GM19351 (cell line): ENCODE measurements around the gene CLSTN2.
A peak's percentile ranks its signal among the peaks of the same experiment; 100 is the strongest.

Experiments used
- ATAC-seq: cut with Tn5 transposase; IDR thresholded peaks from one replicate; pipeline ENCODE4 v1.9.1; 2021; ENCODE audit warnings: mild to moderate bottlenecking, moderate library complexity; ENCODE audit not compliant: unreplicated experiment

CLSTN2 gene

GRCh38 chr3:140089403-140090072 is 154.6 kb downstream of the CLSTN2 start:
- no peak for ATAC-seq

- no peak for ATAC-seq
Measured at GRCh38 chr3:140091143-140091542, 156.2 kb downstream of the CLSTN2 start.

GRCh38 chr3:140092848-140093536 is 158.0 kb downstream of the CLSTN2 start:
- ATAC-seq = peak; percentile 48

GRCh38 chr3:140093742-140094141 is 158.8 kb downstream of the CLSTN2 start:
- ATAC-seq = no peak

- ATAC-seq = no peak
Measured at GRCh38 chr3:140094487-140094886, 159.5 kb downstream of the CLSTN2 start.

- no peak for ATAC-seq
Measured at GRCh38 chr3:140096037-140096436, 161.1 kb downstream of the CLSTN2 start.

GRCh38 chr3:140097874-140098635 is 163.1 kb downstream of the CLSTN2 start:
- no peak for ATAC-seq

GRCh38 chr3:140100479-140100878 is 165.5 kb downstream of the CLSTN2 start:
- ATAC-seq = no peak

- ATAC-seq = no peak
Measured at GRCh38 chr3:140103166-140103565, 168.2 kb downstream of the CLSTN2 start.

- no peak for ATAC-seq
Measured at GRCh38 chr3:140103986-140104645, 169.1 kb downstream of the CLSTN2 start.

GRCh38 chr3:140113996-140114788 is 179.2 kb downstream of the CLSTN2 start:
- no peak for ATAC-seq

GRCh38 chr3:140114789-140115080 is 179.8 kb downstream of the CLSTN2 start:
- no peak for ATAC-seq

GRCh38 chr3:140117096-140117526 is 182.1 kb downstream of the CLSTN2 start:
- no peak for ATAC-seq

- no peak for ATAC-seq
Measured at GRCh38 chr3:140122183-140122582, 187.2 kb downstream of the CLSTN2 start.

- peak; percentile 20 for ATAC-seq
Measured at GRCh38 chr3:140128217-140128616, 193.2 kb downstream of the CLSTN2 start.

GRCh38 chr3:140128631-140129030 is 193.6 kb downstream of the CLSTN2 start:
- ATAC-seq = peak; percentile 90

GRCh38 chr3:140129768-140130284 is 194.8 kb downstream of the CLSTN2 start:
- no peak for ATAC-seq

- no peak for ATAC-seq
Measured at GRCh38 chr3:140131895-140132294, 196.9 kb downstream of the CLSTN2 start.

- no peak for ATAC-seq
Measured at GRCh38 chr3:140134231-140134965, 199.4 kb downstream of the CLSTN2 start.

- ATAC-seq = no peak
Measured at GRCh38 chr3:140135461-140135860, 200.5 kb downstream of the CLSTN2 start.
